ENCODE results near the gene STX8.

Gene STX8

GRCh38 chr17:9554715-9555114, 20.9 kb downstream of the STX8 start:
- DNase-seq, result peak; percentile 21

GRCh38 chr17:9553596-9553995, 22.0 kb downstream of the STX8 start:
- no peak for DNase-seq

DNA sequence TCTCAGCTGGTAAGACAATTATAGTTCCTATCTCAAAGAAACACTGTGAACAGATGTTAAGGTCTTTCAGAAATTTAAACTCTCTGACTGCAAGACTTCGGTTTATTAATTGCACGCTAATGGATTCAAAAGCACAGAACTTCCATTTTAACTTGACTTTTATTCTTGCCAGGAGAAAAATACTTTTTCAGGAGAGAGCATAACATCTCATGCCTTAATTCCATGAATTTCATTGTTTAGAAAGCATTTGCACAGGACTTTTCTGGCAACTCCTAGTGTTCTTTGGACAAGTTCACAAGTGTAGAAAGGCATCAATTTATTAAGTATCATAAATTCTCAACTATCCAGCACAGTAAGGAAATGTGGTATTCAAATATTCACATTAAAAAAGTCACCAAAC, 22.4 kb downstream of the STX8 start:
- no peak for DNase-seq

DNA sequence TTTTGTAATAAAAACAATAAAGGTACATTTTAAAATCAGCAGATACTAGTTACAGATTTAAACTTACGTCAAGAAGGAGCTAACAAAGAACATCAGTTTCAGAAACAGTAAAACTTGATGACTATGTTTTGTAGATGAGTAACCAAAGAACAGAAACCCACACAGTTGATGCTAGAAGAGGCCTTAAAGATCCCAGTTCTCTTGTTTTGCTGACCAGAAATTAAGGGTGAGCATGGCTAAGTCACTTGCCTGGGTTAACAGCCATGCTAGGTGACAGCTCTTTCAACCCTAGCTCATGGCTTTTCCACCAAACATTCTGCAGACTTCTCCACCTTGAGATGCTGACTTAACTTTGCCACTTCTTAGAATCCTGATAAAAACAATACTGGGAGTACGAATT, 26.4 kb downstream of the STX8 start:
- DNase-seq, result no peak

- no peak for DNase-seq
These were observed 31.4 kb downstream of the STX8 start for GRCh38 chr17:9544221-9544620.

- DNase-seq, result no peak
These were observed 33.9 kb downstream of the STX8 start for GRCh38 chr17:9541718-9542117.

- DNase-seq, result no peak
These were observed 37.0 kb downstream of the STX8 start for GRCh38 chr17:9538626-9539025.

DNA sequence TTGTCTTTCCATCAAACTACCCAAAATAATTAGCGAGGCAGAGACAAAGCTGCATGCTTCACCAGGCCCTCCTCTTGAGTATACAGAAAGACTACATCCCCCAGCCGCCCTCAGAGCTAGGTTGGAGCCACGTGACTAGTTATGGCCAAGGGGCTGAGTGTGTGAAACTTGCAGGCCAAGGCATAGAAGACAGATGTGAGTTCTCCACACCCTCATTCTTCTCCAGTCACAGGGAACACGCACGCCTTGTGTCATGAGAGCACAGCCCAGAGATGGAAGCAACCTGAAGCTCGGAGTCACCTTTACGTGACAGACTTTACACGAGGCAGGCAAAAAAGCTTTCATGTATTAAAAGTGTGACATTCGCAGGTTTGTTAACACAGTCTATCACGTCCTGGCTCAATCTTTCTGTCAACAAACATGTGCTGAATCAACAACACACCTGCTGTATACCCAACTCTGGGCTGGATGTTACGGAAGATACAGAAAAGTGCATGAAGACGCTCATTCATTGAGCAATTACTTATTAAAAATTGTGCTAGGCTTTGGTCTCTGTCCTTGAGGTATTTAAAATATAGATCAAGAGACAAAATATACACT, 38.3 kb downstream of the STX8 start:
- no peak for DNase-seq

- DNase-seq, result no peak
These were observed 39.6 kb downstream of the STX8 start for GRCh38 chr17:9536061-9536460.

- no peak for DNase-seq
These were observed 42.2 kb downstream of the STX8 start for GRCh38 chr17:9533441-9533840.

- no peak for DNase-seq
These were observed 42.9 kb downstream of the STX8 start for GRCh38 chr17:9532715-9533114.

GRCh38 chr17:9531034-9531433, 44.6 kb downstream of the STX8 start:
- no peak for DNase-seq

DNA sequence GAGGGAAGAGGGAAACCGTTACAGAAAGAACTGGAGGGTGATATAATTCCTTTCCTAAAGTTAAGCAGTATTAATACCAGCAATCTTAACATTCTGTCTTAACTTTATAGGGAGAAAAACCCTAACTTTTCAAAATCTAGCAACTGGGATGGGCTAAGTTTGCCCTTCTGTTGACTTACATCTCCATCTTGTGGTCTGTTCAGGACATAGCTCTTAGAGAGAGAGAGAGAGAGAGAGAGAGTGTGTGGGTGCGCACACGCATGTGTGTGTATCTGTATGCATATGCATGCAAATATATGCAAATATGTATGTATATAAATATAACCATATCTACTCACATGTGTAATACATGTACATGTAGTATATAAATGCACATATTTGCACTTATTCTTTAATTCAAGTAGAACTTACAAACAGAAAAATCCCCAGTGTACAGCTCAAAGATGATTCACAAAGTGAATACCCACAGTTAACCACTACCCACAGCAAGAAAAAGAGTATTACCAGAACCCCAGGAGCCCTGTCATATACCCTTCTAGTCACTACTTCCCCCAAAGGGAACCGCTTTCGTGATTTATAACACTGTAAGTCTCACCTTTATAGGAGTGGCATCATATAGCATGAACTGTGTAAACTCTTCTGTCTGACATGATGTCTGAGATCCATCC, 46.5 kb downstream of the STX8 start:
- DNase-seq, result no peak

- DNase-seq, result no peak
These were observed 47.8 kb downstream of the STX8 start for GRCh38 chr17:9527788-9528187.

DNA sequence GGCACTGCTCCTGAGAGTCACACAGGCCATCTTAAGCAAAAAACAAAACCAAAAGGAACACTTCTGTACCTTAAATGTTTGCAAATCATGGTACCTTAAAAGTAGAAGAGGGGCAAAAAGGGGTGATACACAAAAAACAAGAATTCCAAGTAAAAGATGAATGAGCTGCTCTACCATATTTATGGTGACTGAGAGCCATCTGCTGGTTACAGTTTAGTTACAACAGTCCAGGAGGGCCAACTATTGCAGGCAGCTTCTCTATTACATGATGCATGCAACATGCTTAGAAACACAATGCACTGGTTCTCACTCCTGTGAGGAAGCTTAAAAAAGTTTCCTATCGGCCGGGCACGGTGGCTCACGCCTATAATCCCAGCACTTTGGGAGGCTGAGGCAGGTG, 53.5 kb downstream of the STX8 start:
- no peak for DNase-seq

- no peak for DNase-seq
These were observed 54.6 kb downstream of the STX8 start for GRCh38 chr17:9521062-9521461.

- no peak for DNase-seq
These were observed 55.0 kb downstream of the STX8 start for GRCh38 chr17:9520649-9521048.

DNA sequence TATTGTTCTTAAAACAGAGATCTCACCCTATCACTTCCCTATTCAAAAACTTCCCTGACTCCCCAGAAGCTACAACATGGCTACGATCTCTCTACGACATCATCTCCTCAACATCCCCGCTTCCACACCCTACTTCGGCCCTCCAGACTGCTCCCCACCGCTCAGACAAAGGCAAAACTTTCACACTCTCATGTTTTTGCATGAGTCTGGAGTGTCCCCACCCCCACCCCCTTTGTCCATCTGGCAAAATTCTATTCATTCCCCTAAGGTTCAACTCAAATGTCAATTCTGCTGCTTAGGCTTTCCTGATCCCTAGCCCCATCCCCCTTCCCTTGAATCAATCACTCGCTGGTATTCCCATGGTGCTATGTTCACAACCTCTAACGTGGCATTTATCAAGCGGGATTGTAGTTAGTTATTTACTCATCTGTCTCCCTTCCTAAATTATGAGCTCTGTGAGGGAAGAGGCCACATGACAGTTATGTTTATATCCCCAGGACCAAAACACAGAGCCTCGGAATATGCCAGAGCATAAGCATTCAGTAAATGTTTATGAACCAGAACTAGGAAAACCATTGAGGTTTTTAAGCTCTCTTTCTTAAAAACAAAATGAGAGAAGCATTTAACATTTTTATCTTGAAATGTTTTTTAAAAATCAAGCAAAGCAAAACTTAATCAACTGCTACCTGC, 55.9 kb downstream of the STX8 start:
- DNase-seq, result no peak

DNA sequence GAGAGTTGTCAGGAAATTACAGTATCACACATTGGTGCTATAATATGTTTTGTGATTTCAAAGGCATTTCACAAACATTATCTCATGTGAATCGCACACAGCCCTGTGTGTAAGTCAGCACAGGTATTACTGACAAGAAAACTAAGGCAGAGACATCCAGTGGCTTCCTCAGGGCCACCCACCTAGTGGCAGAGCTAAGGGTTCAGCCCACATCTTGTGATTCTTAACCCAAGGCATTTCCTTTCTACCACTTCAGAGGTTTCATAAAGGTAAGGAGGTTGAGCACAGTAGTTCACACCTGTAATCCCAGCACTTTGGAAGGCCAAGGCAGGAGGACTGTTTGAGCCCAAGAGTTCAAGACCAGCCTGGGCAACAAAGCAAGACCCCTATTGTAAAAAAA, 58.2 kb downstream of the STX8 start:
- no peak for DNase-seq

DNA sequence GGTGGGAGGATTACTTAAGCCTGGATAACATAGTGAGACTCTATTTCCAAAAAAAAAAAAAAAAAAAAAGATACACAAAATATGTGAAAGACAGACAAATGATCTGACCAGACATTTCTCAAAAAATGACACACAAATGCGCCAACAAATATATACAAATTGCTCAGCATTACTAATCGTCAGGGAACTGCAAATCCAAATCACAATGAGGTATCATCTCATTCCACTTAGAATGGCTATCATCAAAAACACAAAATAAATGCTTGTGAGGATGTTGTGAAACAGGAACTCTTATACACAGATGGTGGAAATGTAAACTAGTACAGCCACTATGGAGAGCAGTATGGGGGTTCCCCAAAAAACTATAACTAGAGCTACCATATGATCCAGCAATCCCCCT, 62.4 kb downstream of the STX8 start:
- DNase-seq, result no peak

DNA sequence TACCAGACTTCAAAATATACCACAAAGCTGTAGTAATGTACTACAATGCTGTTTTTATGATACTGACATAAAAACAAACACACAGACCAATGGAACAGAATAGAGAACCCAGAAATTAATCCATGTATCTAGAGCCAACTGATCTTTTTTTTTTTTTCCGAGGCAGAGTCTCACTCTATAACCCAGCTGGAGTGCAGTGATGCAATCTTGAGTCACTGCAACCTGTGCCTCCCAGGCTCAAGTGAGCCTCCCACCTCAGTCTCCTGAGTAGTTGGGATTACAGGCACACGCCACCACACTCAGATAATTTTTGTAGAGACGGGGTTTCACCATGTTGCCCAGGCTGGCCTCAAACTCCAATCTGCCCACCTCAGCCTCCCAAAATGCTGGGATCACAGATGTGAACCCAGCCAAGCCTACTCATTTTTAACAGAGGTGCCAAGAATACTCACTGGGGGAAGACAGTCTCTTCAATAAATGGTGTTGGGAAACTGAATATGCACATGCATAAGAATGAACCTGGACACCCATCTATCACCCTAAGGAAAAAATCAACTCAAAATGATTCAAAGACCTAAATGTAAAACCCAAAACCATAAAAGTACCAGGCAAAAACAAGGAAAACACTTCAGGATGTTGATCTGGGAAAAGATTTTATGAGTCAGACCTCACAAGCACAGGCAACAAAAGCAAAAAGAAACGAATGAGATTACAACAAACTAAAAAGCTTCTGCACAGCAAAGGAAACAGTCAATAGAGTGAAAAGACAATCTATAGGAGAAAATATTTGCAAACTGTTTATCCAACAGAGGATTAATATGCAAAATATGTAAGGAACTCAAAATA, 63.1 kb downstream of the STX8 start:
- no peak for DNase-seq

DNA sequence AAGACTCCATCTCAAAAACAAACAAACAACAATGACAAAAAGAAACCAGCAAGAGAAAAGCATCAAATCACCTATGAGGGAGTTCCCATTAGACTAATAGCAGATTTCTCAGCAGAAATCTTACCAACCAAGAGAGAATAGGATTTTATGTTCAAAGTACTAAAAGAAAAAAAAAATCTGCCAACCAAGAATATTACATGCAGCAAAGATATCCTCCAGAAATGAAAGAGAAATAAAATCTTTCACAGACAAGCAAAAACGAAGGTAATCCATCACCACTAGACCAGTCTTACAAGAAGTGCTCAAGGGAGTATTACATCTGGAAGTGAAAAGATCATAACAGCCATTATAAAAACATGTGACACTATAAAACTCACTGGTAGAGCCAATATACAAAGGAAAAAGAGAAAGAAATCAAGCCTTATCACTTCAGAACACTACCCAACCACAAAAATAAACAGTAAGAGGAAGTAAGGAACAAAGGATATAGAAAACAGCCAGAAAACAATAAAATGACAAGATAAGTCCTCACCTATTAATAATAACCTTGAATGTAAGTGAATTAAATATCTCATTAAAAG, 66.3 kb downstream of the STX8 start:
- no peak for DNase-seq

- DNase-seq, result no peak
These were observed 76.6 kb downstream of the STX8 start for GRCh38 chr17:9499041-9499440.
